HG03354 (cell line): ENCODE results near the gene MRPS27.
A peak's percentile ranks its signal among the peaks of the same experiment; 100 is the strongest.

Source experiments
- ATAC-seq: cut with Tn5 transposase; IDR thresholded peaks from one replicate; pipeline ENCODE4 v1.9.1; 2021; ENCODE audit warnings: mild to moderate bottlenecking; ENCODE audit not compliant: unreplicated experiment, poor library complexity, severe bottlenecking

MRPS27 gene

GRCh38 chr5:72238712-72239445 is 81.2 kb downstream of the MRPS27 start:
- ATAC-seq, result no peak

- ATAC-seq, result no peak
Measured at GRCh38 chr5:72237879-72238278, 82.2 kb downstream of the MRPS27 start.

- no peak for ATAC-seq
Measured at GRCh38 chr5:72237415-72237814, 82.6 kb downstream of the MRPS27 start.

- ATAC-seq, result no peak
Measured at GRCh38 chr5:72235725-72236124, 84.3 kb downstream of the MRPS27 start.

- ATAC-seq, result no peak
Measured at GRCh38 chr5:72234868-72235267, 85.2 kb downstream of the MRPS27 start.

GRCh38 chr5:72234265-72234700 is 85.8 kb downstream of the MRPS27 start:
- peak; percentile 86 for ATAC-seq

- ATAC-seq, result no peak
Measured at GRCh38 chr5:72233835-72234234, 86.2 kb downstream of the MRPS27 start.

- no peak for ATAC-seq
Measured at GRCh38 chr5:72232838-72233237, 87.2 kb downstream of the MRPS27 start.

GRCh38 chr5:72231991-72232703 is 87.9 kb downstream of the MRPS27 start:
- ATAC-seq, result peak; percentile 48

- no peak for ATAC-seq
Measured at GRCh38 chr5:72228960-72229359, 91.1 kb downstream of the MRPS27 start.

- ATAC-seq, result no peak
Measured at GRCh38 chr5:72226950-72227349, 93.1 kb downstream of the MRPS27 start.

GRCh38 chr5:72225741-72226140 is 94.3 kb downstream of the MRPS27 start:
- no peak for ATAC-seq

- no peak for ATAC-seq
Measured at GRCh38 chr5:72224946-72225463, 95.0 kb downstream of the MRPS27 start.

GRCh38 chr5:72223371-72223770 is 96.7 kb downstream of the MRPS27 start:
- no peak for ATAC-seq

GRCh38 chr5:72222521-72222920 is 97.5 kb downstream of the MRPS27 start:
- ATAC-seq, result no peak

GRCh38 chr5:72221541-72221940 is 98.5 kb downstream of the MRPS27 start:
- no peak for ATAC-seq

- no peak for ATAC-seq
Measured at GRCh38 chr5:72221099-72221498, 98.9 kb downstream of the MRPS27 start.

- no peak for ATAC-seq
Measured at GRCh38 chr5:72216756-72217155, 103.3 kb downstream of the MRPS27 start.

- no peak for ATAC-seq
Measured at GRCh38 chr5:72214168-72214567, 105.9 kb downstream of the MRPS27 start.

GRCh38 chr5:72213482-72213881 is 106.6 kb downstream of the MRPS27 start:
- ATAC-seq, result no peak

- ATAC-seq, result no peak
Measured at GRCh38 chr5:72212171-72212570, 107.9 kb downstream of the MRPS27 start.
